ENCODE measurements around the gene SLC22A4.

Gene SLC22A4

DNA sequence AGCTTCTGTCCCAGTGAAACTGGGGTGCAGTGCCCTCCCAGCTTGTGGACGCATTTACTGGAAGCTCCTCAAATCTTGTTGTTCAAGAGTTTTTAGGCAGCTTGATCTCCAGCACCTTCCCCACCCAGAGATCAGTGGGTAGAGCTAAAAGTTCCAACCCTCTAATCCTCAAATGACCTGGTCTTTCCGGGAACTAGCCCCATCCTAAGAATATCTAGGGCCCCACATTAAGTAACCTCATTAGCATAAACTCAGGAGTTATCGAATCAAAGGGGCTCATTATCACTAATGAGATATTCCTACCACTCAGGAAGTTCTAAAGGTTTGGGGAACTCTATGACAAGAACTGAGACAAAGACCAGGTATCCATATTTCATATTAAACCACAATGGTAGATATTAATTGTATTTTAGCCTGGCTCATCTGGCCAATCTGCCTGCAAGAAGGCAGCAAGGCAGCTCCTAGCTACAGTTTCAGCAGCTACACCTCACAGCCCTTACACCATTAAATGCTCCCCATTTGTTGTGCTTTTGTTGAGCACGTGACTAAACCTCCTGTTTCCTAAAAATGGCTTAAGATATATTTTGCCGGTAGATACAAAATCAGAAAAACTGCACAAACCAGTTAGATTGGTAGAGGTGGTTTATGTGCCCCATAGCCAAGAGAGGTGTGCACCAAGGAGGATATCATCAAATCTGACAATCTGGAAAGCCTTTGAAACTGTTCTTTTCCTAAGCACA, 50.8 kb downstream of the SLC22A4 start:
- no peak for DNase-seq

DNA sequence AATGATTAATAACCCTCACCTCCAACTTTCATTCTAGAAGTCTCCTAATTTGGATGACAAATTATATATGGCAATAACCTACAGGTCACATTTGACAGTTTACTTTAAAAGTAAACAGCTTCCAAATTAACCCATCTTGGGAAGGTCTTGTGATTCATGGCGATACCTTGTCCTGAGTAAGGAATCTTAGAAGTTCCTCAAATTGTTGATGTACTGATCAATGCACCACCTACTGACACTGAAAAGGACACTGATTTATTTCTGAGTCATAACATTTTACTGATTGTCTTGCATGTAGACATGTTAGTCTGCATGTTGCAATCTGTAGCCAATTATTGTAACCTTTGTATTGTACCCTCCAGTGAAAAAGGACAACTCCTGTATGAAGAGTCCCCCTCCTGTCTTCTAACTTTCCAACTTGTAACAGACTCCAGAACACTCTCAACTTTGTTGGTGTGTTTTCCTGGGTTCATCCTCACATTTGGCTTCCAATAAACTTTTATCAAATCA, 59.3 kb downstream of the SLC22A4 start:
- no peak for DNase-seq

- no peak for DNase-seq
Observed at GRCh38 chr5:132354381-132355139, 60.4 kb downstream of the SLC22A4 start.

GRCh38 chr5:132355140-132355765, 61.1 kb downstream of the SLC22A4 start:
- DNase-seq, result no peak

DNA sequence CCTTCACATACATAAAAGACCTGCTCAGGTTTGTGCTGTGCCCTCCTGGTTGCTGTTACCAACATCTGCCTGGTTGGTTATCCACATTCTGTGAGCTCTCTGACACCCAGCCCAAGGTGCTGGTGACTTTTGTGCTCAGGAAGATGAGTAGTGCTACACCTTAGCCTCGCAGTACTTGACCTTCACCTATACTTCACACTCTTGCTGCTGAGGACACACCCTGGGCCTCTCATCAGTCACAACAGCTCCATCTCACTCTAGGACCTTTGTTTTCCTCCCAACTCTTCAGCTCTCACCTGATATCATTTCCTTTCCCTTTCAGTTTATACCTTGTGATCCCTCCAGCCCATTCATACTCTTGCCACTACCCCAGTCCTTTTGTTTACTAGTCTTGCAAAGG, 64.6 kb downstream of the SLC22A4 start:
- DNase-seq, result no peak

DNA sequence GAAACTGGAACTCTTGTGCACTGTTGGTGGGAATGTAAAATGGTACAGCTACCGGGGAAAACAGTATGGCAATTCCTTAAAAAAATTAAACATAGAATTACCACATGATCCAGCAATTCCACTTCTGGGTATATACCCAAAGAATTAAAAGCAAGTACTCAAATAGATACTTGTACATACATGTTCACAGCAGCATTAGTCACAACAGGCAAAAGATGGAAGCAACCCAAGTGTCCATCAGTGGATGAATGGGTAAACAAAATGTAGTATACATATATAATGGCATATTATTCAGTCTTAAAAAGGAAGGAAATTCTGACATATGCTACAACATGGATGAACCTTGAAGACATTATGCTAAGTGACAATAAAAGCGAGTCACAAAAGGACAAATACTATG, 67.9 kb downstream of the SLC22A4 start:
- DNase-seq, result no peak

GRCh38 chr5:132363431-132364112, 69.4 kb downstream of the SLC22A4 start:
- no peak for DNase-seq

GRCh38 chr5:132364319-132364718, 70.1 kb downstream of the SLC22A4 start:
- DNase-seq, result peak in 1 of 2 donors; percentile 39

DNA sequence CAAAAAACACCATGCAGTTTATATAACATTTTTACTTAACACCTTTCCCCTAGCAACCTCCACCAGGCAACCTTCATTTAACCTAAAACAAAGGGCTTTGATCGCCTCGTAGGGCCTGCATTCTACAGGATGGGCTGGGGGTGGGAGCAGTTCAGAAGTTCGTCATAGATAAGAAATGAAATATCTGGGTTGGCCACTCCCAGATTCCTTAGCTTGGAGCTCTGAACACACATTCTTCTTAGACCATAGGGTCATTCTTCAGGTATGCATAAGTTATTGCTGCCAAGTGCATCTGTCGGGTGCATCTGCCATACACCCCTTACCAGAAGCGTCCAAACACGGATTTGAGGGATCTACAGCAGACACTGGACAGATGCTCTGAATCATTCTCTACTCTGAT, 71.0 kb downstream of the SLC22A4 start:
- no peak for DNase-seq

GRCh38 chr5:132368186-132368585, 74.0 kb downstream of the SLC22A4 start:
- DNase-seq, result no peak

DNA sequence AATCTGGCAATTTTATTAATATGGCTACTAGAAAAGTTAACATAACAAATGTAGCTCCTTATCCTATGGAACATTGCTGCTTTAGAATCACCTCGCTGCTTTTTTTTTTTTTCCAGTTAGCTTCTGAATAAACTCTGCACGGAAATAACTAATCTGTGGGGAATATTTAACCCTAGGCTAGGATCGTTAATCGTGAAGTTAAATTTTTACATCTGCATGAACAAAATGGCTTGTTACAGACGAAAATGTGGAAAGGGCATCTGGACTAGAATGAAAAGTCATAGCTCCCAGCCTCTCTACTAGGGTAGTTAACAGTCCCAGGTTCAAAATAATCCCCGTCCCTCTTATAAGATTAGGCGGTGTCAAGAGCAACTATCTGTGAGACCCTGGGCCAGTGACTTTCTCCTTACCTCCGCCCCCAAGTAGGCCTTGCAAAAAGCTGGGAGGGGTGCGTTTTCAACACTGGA, 74.8 kb downstream of the SLC22A4 start:
- no peak for DNase-seq

DNA sequence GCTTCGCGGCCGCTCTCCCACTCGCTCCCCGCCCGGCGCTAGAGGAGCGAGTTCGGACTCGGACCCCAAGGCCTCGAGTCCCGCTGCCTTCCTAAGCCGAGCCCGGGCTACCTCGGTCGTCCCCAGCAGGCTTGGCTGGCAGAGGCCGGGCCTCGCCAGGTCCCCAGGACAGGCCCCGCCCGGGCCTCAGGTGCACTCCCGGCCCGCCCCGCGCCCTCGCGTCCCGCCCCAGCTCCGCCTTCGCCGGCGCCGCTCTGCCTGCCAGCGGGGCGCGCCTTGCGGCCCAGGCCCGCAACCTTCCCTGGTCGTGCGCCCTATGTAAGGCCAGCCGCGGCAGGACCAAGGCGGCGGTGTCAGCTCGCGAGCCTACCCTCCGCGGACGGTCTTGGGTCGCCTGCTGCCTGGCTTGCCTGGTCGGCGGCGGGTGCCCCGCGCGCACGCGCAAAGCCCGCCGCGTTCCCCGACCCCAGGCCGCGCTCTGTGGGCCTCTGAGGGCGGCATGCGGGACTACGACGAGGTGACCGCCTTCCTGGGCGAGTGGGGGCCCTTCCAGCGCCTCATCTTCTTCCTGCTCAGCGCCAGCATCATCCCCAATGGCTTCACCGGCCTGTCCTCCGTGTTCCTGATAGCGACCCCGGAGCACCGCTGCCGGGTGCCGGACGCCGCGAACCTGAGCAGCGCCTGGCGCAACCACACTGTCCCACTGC, 75.4 kb downstream of the SLC22A4 start, which contains the start of gene SLC22A5:
TSS of gene SLC22A5 (plus strand) at position 237 of the 707 bp plus-strand sequence. CDS start at position 500, 263 bp downstream.
- DNase-seq, result peak; percentile 70

DNA sequence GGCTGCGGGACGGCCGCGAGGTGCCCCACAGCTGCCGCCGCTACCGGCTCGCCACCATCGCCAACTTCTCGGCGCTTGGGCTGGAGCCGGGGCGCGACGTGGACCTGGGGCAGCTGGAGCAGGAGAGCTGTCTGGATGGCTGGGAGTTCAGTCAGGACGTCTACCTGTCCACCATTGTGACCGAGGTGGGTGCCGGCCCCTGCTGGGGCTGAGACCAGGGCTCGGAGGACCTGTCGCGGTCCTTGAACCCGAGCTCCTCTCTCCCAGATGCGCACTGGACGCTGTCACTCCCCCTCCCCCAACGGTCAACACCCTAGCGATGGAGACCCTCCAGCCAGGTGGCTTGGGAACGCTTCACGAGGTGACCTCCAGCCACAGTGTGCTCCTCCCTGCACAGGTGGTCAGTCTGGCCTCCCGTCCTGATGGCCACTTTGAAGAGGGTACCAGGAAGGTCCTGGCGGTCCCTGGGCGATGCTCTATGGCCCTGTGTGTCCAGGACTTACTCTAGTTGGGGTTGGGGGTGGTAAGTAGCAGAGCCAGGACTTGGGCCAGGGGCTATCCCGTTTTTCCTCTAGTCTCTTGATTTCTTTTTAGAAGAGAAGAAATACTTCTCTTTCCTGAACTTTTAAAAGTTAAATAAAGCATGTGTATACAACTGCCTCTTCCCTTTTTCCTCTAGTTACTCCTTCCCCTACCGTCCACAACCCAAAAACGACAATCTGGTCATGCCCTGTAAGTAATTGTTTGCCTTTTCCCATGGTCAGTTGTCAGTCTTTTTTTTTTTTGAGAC, 76.2 kb downstream of the SLC22A4 start:
- no peak for DNase-seq

GRCh38 chr5:132370971-132371602, 76.9 kb downstream of the SLC22A4 start:
- DNase-seq, result no peak

DNA sequence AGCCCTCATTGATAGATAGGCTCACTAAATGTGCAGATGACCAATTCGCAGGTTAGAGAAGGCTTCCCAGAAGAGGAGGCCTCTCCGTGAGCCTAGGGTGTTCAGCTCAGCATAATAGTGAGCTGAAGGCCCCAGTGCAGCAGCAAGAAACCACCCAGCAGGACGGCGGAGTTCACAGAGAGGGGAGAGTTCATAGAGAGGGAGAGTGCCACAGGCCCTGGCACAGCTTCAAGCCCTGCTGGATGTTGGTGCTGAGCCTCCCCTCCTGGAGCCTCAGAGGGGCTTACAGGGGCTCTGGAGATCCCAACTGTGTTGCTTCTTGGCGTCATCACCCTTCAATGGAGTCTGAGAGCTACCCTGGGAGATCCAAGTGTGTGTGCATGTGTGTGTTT, 77.4 kb downstream of the SLC22A4 start:
- DNase-seq, result no peak

- DNase-seq, result no peak
Observed at GRCh38 chr5:132372127-132372526, 77.9 kb downstream of the SLC22A4 start.

- DNase-seq, result no peak
Observed at GRCh38 chr5:132372542-132372941, 78.3 kb downstream of the SLC22A4 start.

DNA sequence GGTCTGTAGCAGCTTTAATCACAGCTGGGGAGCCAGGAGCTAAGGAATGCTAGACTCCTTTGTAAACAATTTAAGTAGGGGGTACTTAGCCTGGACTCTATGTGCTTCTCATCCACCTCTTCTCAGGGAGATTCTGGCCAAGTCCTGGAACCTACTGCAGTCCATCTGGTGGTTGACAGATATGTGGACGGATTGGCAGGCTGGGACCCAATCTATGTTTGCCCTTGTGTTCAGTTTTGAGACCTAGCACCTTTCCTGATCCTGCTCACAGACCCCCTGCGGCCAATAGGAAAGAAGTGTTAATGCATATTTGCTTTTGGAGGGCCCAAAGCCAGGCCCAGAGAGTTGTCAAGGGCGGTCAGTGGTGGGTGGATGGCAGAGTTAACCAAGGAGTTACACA, 81.8 kb downstream of the SLC22A4 start:
- no peak for DNase-seq

- DNase-seq, result no peak
Observed at GRCh38 chr5:132376694-132377641, 82.8 kb downstream of the SLC22A4 start.

DNA sequence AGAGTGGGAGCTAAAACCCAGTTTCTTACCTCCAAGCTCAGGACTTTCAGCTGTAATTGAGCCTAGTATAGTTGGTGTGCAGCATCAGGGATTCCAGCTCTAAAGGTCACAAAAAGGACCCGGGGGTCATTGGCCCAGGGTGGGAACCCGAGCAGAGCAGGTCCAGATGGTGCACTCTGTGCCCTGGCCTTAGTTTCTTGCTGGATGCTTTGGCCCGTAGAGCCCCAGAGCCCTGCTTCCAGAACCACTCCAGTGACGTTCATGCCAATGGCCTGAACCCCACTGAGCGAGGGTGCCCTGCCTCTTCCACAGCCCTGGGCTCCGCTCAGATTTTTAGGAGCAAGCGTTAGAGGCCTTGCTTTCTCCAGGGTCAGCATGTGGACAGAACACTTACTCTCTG, 83.5 kb downstream of the SLC22A4 start:
- DNase-seq, result no peak

Data from CD4-positive, alpha-beta T cell treated with Interleukin-1 beta for 1 hour (primary cell).